ENCODE results near the gene SEPTIN6.
"Not testable (repeated sequence)": the region's sequence is repeated elsewhere in the genome, so short reads cannot be mapped to it uniquely, and the experiment has no call there.

Gene SEPTIN6

DNA sequence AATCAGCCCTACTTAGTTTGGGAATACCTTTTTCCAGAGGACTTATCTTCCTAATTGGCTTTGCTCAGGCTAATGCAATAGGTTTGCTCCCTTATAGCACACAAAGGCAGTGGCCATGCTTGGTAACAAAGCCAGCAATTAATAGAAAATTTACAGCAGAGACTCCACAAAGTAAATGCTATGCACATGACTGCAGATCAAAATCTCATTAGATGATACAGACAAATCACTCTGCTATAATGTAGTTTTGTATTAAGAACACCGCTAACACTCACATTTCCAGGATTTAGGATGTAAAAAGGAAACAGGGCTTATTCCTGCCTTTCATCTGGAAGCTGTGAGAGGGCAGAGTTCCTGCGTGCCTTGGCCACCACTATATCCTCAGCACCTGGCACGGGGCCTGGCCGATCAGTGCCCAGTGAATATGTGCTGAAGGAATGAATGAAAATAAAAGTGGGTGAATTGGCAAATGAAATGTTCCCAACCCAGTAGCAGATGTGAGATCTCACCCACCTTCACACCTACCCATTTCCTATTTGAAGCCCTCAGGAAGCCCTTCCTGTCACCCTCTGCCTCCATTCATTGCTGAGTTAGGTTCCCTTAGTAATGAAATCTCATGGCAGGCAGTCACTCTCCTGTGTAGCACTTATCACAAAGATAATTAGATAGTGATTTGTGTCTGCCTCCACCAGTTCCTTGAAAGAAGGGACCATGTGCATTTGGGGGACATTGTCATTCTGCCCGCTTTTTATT is 5.1 kb downstream of the SEPTIN6 start:
- H3K4me3 ChIP-seq (ENCODE audit: low read length), result no peak overlapping the region
- no peak overlapping the region for H3K9ac ChIP-seq (ENCODE audit: low read depth, low read length)
- no peak overlapping the region for H3K27ac ChIP-seq (ENCODE audit: low read length)
- H3K27me3 ChIP-seq (ENCODE audit: insufficient read depth, low read length), result peaks cover 12% of the 10 kb centered on the region; the same call in 1 of the 2 replicates
- peaks cover 10% of the 10 kb centered on the region for H3K4me1 ChIP-seq (ENCODE audit: insufficient read depth, low read length)
- H3K9me3 ChIP-seq (ENCODE audit: insufficient read depth, low read depth, low read length), result no peaks in the 10 kb centered on the region
- H3K36me3 ChIP-seq (ENCODE audit: insufficient read depth, low read depth, low read length), result no peaks in the 10 kb centered on the region

DNA sequence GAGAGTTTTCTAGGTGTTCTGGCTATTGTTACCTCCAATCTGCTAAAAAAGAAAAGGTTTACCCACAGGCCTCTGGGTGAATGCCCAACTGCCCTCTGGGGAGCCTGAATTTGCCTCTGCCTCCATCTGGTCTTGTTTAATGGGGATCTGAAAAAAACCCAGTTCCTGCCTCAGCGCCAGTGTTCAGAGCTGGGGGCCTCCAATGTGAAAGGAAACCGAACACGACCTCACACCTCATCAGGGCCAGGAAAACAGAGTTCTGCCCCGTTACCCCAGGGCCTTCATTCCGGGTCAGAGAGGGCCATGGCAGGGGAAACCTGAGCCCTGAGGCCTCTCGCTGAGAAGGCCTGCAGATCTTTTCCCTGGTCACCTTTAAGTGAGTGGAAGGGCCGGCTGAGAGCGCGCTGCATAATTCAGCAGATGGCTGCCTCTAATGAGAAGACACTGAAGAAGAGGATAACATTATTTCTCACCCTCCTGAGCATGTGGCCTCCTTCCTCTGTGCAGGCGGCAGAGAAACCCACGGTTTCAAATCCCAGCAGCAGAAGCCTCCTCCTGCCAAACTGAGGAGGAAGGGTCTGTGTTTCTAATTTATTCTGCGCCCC is 6.8 kb downstream of the SEPTIN6 start:
- H3K4me1 ChIP-seq (ENCODE audit: insufficient read depth, low read length), result peaks cover 6% of the 10 kb centered on the region
- no peaks in the 10 kb centered on the region for H3K36me3 ChIP-seq (ENCODE audit: insufficient read depth, low read depth, low read length)
- H3K9ac ChIP-seq (ENCODE audit: low read depth, low read length), result no peak overlapping the region
- no peaks in the 10 kb centered on the region for H3K9me3 ChIP-seq (ENCODE audit: insufficient read depth, low read depth, low read length)
- no peak overlapping the region for H3K4me3 ChIP-seq (ENCODE audit: low read length)
- H3K27me3 ChIP-seq (ENCODE audit: insufficient read depth, low read length), result peaks cover 2% of the 10 kb centered on the region; the same call in 1 of the 2 replicates
- no peak overlapping the region for H3K27ac ChIP-seq (ENCODE audit: low read length)

DNA sequence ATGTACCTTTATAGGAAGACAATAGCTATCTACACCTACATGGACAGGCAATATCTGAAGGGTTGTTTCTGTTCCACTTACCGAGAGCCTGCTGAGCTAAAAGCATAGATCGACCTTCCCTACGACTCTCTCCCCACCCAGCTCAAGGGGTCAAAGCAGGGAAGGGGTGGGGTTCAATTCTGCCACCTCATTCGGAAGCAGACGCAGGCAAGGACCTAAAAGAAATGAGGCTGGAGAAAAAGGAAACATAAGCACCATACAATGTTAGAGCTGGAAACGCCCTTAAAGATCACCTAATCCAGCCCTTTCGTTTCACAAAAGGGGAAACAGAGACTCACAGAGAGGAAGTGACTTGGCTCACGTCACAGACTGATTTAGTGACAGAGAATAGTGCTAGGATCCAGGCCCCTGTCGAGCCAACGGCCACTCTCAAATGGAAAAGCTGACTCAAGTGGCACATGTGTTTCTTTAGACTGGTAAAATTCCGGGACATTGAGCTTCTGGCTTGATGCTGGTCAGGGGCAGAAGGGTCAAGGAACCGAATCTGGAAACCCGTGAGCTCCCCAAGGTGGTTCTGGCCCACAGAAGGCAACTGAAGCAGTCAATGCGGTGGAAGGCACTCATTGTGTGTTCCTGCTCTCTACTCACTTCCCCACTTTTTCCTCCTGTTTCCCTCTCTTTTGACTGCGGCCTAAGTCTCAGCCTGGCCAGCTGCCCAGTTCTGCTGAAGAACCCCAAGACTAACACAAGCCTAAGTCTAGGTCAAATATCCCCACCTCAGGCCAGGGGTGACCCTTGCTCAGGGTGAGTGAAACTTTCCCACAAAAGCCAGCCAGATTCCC is 7.5 kb downstream of the SEPTIN6 start:
- no peak overlapping the region for H3K4me3 ChIP-seq (ENCODE audit: low read length)
- peaks cover 3% of the 10 kb centered on the region; the same call in 1 of the 2 replicates for H3K4me1 ChIP-seq (ENCODE audit: insufficient read depth, low read length)
- no peaks in the 10 kb centered on the region for H3K9me3 ChIP-seq (ENCODE audit: insufficient read depth, low read depth, low read length)
- H3K27ac ChIP-seq (ENCODE audit: low read length), result no peak overlapping the region
- H3K36me3 ChIP-seq (ENCODE audit: insufficient read depth, low read depth, low read length), result no peaks in the 10 kb centered on the region
- H3K27me3 ChIP-seq (ENCODE audit: insufficient read depth, low read length), result no peaks in the 10 kb centered on the region
- H3K9ac ChIP-seq (ENCODE audit: low read depth, low read length), result no peak overlapping the region

DNA sequence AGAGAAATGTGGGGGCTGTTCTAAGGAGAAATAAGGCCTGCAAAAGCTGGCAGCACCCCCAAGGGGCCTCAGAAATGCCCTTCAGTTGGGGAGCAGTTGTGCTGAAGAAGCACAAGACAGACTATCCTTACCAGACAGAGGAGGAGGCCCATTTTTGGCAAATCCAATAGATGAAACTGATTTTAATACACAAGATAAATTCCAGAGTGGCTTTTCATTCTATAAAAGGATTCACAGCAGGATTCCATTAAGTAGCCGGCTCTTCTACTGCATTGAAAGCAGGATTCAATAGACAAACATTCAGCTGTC is 8.1 kb downstream of the SEPTIN6 start:
- H3K27ac ChIP-seq (ENCODE audit: low read length), result no peak overlapping the region
- no peaks in the 10 kb centered on the region for H3K9me3 ChIP-seq (ENCODE audit: insufficient read depth, low read depth, low read length)
- no peaks in the 10 kb centered on the region for H3K36me3 ChIP-seq (ENCODE audit: insufficient read depth, low read depth, low read length)
- no peak overlapping the region for H3K4me3 ChIP-seq (ENCODE audit: low read length)
- H3K4me1 ChIP-seq (ENCODE audit: insufficient read depth, low read length), result peaks cover 3% of the 10 kb centered on the region; the same call in 1 of the 2 replicates
- no peaks in the 10 kb centered on the region for H3K27me3 ChIP-seq (ENCODE audit: insufficient read depth, low read length)
- no peak overlapping the region for H3K9ac ChIP-seq (ENCODE audit: low read depth, low read length)

DNA sequence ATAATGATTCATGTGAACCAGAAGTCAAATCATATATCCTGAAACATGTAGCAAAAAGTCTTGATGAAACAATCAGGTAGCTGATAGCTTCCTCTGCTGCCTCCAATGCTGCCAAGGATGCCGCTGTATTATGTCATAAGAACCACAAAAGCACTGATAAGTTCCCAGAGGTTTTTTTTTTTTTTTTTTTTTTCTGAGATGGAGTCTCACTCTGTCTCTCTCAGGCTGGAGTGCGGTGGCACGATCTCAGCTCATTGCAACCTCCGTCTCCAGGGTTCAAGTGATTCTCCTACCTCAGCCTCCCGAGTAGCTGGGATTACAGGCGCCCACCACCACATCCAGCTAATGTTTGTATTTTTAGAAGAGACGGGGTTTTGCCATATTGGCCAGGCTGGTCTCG is 8.7 kb downstream of the SEPTIN6 start:
- H3K36me3 ChIP-seq (ENCODE audit: insufficient read depth, low read depth, low read length); H3K27ac ChIP-seq (ENCODE audit: low read length); H3K9ac ChIP-seq (ENCODE audit: low read depth, low read length); H3K4me3 ChIP-seq (ENCODE audit: low read length); H3K27me3 ChIP-seq (ENCODE audit: insufficient read depth, low read length); H3K9me3 ChIP-seq (ENCODE audit: insufficient read depth, low read depth, low read length); H3K4me1 ChIP-seq (ENCODE audit: insufficient read depth, low read length): not testable (repeated sequence)

DNA sequence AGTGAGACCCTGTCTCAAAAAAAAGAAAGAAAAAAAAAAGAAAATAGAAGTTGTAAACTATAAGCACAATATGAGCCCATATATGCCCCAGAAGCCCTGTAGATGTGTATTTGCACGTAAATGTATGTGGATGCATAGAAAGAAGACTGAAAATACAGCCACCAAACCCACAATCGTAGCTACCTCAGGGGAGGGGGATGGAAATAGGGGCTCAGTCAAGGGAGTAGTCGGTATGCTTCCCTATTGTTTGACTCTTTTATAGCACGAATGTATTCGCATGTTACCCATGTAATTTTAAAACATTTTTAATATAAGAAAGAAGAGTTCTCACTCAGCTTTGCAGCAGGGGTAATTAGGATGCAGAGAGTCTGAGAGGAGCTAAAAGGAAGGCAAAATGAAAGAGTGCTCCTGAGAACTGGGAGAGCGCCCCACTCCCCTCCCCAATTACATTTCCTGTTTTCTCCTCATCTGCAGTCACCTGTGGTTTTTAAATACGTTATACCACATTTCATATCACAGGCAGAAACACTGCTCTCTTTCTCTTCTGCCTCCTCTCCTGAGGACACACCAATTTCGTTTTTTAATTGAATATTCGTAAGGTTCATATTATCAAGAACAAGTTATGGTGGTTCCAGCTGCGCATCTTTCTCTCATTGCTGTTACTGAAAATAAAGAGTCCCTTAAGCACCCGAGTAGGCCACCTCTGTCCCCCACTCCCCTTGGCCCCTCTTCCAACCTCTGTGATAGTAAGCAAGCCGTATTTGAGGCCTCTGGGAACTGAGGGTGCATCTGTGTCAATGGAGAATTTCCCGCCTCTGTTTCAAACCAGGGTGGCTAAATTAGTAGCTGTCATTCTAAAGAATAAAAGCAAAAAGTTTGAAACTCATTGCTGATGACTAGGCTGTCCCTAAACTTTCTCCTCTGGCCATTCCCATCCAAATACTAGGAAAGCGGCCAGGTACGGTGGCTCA is 10.7 kb downstream of the SEPTIN6 start:
- Histone ChIP-seq H3K4me3 (ENCODE audit: low read length) (no peak overlapping the region), H3K27me3 (ENCODE audit: insufficient read depth, low read length) (no peaks in the 10 kb centered on the region), H3K27ac (ENCODE audit: low read length) (no peak overlapping the region), H3K9me3 (ENCODE audit: insufficient read depth, low read depth, low read length) (no peaks in the 10 kb centered on the region), H3K4me1 (ENCODE audit: insufficient read depth, low read length) (peaks cover 3% of the 10 kb centered on the region), H3K9ac (ENCODE audit: low read depth, low read length) (0 out of 2 replicates have a peak overlapping the region, but pooled peaks have one; percentile 15), H3K36me3 (ENCODE audit: insufficient read depth, low read depth, low read length) (no peaks in the 10 kb centered on the region)

DNA sequence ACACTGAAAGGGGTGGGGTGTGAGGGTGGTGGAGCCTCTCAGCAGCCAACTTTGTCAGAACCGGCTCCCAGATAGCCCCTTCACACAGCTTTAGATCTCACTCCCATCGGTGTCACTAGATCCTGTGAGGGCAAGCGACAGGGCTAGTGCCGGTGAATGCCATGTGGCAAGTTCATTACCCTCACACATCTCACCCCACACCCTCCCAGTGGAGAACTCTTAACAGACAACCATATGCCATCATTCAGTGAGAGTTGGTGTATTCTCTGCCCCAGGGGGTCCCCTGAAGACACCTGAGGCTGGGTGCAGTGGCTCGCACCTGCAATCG is 15.3 kb downstream of the SEPTIN6 start:
- H3K27me3 ChIP-seq (ENCODE audit: insufficient read depth, low read length), result no peaks in the 10 kb centered on the region
- H3K4me3 ChIP-seq (ENCODE audit: low read length), result no peak overlapping the region
- no peaks in the 10 kb centered on the region; the same call in none of the 2 replicates for H3K4me1 ChIP-seq (ENCODE audit: insufficient read depth, low read length)
- H3K9ac ChIP-seq (ENCODE audit: low read depth, low read length), result no peak overlapping the region
- no peaks in the 10 kb centered on the region for H3K9me3 ChIP-seq (ENCODE audit: insufficient read depth, low read depth, low read length)
- no peak overlapping the region for H3K27ac ChIP-seq (ENCODE audit: low read length)
- H3K36me3 ChIP-seq (ENCODE audit: insufficient read depth, low read depth, low read length), result no peaks in the 10 kb centered on the region

DNA sequence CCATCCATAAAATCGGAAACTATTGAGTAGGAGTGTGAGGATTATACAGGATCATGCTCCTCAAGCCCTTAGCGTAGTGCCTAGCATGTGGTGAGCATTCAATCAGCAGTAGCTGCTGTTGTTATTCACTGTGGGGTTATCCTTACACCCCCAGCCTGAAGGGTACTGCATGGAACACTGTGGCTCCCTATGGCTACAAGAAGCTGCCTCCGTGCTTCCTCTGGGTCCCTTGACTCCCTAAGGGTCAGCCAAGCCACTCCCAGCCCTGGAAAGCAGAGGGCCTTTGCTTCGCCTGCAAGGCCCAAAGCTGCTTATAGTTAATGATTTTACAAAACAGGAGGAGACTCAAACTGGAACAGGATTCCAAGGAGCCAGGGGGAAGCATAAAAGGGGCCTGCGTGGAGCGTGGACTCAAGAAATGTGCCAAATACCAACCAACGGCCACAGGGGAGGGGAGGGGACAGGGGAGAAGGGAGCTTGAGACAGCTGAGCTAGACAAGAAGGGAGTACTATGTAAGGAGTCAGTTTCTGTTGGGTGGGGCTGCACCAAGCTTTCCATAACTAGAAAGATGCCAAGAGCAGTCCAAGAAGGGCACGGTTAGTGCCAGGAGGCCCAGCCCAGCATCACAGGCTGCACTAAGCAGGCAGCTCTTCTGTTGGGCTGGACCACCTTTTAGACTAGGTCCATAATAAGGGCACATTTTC is 15.9 kb downstream of the SEPTIN6 start:
- no peaks in the 10 kb centered on the region; the same call in none of the 2 replicates for H3K4me1 ChIP-seq (ENCODE audit: insufficient read depth, low read length)
- H3K27ac ChIP-seq (ENCODE audit: low read length), result no peak overlapping the region
- H3K36me3 ChIP-seq (ENCODE audit: insufficient read depth, low read depth, low read length), result no peaks in the 10 kb centered on the region
- no peak overlapping the region for H3K4me3 ChIP-seq (ENCODE audit: low read length)
- H3K27me3 ChIP-seq (ENCODE audit: insufficient read depth, low read length), result no peaks in the 10 kb centered on the region
- no peaks in the 10 kb centered on the region for H3K9me3 ChIP-seq (ENCODE audit: insufficient read depth, low read depth, low read length)
- H3K9ac ChIP-seq (ENCODE audit: low read depth, low read length), result no peak overlapping the region

DNA sequence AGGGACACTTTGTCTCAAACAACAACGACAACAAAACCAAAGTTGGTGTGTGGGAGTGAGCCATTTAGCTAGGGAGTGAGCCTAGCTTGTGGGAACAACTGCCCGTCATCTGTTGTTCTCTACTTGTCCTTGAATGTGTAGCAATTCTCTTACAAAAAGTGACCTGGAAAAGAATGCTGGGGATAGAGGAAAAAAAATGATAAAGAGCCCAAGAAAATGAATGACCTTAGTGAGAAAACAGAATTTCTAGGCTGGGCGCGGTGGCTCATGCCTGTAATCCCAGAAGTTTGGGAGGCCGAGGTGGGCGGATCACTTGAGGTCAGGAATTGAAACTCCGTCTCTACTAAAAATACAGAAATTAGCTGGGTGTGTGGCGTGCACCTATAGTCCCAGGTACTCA is 19.6 kb downstream of the SEPTIN6 start:
- Histone ChIP-seq H3K4me3 (ENCODE audit: low read length) (no peak overlapping the region), H3K9ac (ENCODE audit: low read depth, low read length) (no peak overlapping the region), H3K9me3 (ENCODE audit: insufficient read depth, low read depth, low read length) (no peaks in the 10 kb centered on the region), H3K27ac (ENCODE audit: low read length) (no peak overlapping the region), H3K36me3 (ENCODE audit: insufficient read depth, low read depth, low read length) (no peaks in the 10 kb centered on the region), H3K4me1 (ENCODE audit: insufficient read depth, low read length) (no peaks in the 10 kb centered on the region; the same call in 1 of the 2 replicates), H3K27me3 (ENCODE audit: insufficient read depth, low read length) (no peaks in the 10 kb centered on the region)

DNA sequence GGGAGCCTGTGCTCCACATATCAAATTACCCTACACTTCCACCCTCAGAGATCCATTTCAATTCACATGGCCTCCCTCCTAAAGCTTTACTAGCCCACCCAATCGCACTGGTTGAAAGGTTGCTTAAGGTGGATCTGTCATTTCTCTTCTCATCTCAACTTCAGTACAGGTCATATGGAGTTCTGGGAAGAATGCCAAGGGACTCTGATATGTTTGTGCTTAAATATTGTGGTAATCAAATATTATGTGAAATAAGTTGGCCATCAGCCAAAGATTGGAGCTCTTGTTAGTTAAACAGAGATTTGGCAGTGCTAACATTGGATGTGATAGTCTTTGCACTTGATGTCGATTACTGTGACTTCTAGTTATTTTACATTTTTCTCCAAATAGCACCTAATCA is 20.5 kb downstream of the SEPTIN6 start:
- Histone ChIP-seq H3K4me1 (ENCODE audit: insufficient read depth, low read length) (no peaks in the 10 kb centered on the region), H3K9ac (ENCODE audit: low read depth, low read length) (no peak overlapping the region), H3K36me3 (ENCODE audit: insufficient read depth, low read depth, low read length) (no peaks in the 10 kb centered on the region), H3K27ac (ENCODE audit: low read length) (no peak overlapping the region), H3K4me3 (ENCODE audit: low read length) (no peak overlapping the region), H3K27me3 (ENCODE audit: insufficient read depth, low read length) (no peaks in the 10 kb centered on the region), H3K9me3 (ENCODE audit: insufficient read depth, low read depth, low read length) (no peaks in the 10 kb centered on the region)
